HG02943 (cell line): ENCODE data around the gene FOXN1.

Experiments
- ATAC-seq: cut with Tn5 transposase; IDR thresholded peaks from one replicate; pipeline ENCODE4 v1.9.1; 2021; ENCODE audit warnings: mild to moderate bottlenecking, low read depth, moderate library complexity; ENCODE audit not compliant: unreplicated experiment

Gene FOXN1

GRCh38 chr17:28523876-28524275 is 17.7 kb downstream of the FOXN1 start:
- ATAC-seq = no peak

- ATAC-seq = no peak
These were observed 18.6 kb downstream of the FOXN1 start for GRCh38 chr17:28524476-28525424.

- ATAC-seq = no peak
These were observed 20.2 kb downstream of the FOXN1 start for GRCh38 chr17:28526381-28526780.

DNA sequence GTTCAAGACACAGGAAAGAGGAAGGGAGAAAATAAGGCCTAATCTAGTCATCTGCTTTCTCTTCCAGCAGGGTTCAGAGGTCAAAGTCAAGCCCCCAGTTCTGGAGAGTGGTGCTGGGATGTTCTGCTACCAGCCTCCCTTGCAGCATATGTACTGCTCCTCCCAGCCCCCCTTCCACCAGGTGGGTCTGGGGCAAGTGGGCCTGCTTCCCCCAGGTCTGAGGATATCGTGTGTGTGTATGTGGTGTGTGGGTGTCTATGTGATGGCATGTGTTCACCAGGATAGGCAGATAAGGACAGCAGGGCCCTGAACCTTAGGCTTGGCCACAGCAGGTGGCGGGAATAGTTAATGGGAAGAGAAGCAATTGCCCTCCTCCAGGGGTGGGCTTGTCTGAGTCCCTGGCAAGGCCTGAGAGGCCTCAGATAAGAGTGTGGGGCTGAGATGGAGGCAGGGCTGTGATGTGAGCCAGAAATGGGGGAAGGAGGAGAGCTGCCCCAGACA is 21.1 kb downstream of the FOXN1 start:
- no peak for ATAC-seq

DNA sequence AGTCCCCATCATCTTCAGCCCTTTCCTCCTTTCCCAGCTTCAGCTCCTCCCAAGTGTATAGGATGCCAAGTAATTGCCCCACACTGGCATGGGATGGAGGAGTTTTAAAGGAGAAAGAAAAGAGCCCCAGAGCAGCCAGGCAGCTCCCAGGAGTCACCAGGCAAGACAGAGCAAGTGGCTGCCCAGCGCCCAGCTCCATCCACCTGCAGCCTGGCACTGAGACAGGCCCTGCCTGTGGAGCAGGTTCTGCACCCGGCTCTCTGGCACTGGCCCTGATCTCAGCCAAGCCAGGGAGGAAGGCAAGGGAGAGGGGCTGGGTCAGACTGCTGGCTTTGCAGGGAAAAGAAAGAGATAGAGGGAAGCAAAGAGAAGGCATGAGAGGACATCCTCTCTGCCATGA is 21.7 kb downstream of the FOXN1 start:
- no peak for ATAC-seq

DNA sequence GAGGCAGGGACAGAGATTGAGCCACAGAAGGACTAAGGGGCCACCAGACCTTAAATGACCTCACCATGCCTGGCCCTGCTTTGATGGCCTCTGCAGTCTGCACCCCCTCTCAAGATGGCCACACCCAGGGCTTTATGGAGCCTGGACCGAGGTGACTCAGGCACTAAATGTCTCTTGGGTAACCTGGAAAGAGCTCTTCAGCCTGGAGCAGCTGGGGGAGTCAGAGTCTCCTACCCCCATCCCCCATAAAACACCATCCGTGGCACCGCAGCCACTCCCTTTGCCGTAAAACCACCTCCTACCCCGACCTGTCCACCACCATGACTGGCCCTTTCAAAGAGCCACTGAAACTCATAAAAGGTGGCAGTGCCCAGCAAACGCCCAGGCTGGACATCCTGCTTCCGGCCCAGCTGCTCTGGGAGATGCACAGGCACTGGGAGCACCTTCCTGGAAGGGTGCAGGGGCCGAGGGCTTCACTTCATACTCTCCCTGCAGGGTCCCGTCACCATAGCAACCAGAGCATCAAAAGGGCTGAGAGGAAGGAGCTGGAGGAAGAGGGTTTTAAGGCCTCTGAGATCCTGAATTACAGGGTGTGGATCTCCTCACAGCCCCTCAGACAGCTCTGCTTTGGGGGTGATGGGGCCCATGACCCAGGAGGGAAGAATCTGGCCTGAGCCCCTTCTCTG is 22.3 kb downstream of the FOXN1 start:
- ATAC-seq = no peak

DNA sequence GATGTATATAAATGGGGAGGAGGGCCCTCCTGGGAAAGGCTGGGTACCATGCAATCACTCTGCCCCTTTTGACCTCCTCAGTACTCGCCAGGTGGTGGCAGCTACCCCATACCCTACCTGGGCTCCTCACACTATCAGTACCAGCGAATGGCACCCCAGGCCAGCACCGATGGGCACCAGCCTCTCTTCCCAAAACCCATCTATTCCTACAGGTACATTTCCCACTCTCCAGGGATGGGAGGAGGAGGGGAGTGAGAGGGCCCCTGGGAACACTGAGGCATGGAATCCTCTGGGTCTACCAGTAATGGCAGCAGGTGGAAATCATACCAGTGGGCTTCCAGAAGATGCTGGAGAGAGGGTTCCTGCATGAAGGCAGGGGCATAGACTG is 22.9 kb downstream of the FOXN1 start:
- ATAC-seq = no peak

GRCh38 chr17:28530250-28530649 is 24.1 kb downstream of the FOXN1 start:
- no peak for ATAC-seq

DNA sequence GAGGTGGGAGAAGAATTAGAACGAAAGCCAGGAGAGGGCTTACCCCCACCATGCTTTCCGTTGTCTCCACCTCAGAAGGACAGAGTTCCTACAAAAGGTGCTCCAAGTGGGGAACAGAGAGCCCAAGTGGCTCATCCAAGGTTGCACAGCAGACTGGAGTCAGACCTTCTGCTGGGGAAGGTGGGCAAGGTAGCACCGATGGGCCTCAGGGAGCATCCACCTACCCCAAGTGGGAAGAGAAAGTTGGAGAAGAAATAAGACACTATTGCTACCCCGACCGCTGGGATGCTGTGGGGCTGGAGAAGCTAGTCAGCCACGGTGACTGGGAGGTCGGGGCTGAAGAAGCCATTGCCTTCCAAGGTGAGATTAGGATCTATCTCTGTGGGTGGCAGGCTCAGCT is 24.8 kb downstream of the FOXN1 start:
- no peak for ATAC-seq

GRCh38 chr17:28532050-28532960 is 26.2 kb downstream of the FOXN1 start:
- no peak for ATAC-seq

DNA sequence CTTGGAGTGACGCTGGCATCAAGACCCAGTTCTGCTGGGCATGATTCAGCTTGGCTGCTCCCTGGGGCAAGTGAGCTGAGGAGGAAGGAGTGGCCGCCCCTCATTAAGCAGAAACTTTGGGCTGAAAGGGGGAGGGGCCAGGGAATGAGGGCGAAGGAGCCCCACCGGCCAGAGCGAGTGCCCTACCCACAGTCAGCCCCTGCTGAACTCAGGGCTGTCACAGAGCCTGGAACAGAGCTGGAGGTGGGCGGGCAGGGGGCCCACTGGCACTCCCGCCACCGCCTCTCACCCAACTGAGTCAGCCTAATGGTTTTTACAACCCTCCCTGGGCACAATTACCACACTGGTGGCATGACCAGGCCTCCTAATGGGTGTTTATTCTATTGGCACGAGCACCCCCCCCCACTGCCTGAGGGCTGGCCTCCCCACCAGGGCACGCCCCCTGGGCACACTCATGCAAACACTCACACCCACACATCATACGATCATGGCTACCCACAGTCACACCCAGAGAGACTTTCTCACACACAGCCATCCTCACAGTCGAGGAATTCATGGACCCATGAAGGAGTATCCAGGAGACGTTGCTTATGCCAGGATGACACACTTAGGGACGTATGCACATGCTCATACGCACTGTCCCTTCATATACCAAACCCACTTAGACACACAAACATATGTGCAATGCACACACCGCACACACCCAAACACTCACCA is 27.1 kb downstream of the FOXN1 start:
- ATAC-seq = no peak

- ATAC-seq = no peak
These were observed 28.7 kb downstream of the FOXN1 start for GRCh38 chr17:28534740-28535375.

DNA sequence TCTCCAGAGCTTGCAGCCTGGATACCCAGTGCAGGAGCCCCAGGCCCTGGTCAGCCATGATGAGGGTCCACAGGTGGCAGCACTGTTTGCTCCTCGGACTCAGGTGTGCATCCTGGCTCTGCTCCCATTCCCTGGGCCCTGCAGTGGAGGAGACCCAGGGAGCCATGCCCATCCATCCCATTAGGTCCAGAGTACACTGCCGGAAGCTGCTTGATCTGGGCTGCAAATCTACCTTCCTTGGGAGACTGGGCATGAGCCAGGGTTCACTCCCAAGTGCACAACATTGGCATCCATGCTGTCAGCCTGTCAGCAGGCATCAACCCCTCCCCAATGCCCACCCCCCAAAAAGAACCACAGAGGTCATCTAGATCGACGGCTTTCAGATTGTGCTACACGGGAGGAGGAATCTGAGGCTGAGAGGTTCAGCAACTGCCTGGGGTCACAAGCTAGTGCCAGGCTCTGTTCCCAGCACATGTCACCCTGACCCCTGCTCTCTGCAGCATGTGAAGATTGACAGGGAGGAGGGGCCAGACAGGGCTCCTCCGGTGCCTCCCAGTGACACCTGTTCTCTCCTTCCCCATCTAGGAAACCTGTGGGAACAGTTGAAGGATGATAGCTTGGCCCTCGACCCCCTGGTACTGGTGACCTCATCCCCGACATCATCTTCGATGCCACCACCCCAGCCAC is 30.5 kb downstream of the FOXN1 start:
- no peak for ATAC-seq

DNA sequence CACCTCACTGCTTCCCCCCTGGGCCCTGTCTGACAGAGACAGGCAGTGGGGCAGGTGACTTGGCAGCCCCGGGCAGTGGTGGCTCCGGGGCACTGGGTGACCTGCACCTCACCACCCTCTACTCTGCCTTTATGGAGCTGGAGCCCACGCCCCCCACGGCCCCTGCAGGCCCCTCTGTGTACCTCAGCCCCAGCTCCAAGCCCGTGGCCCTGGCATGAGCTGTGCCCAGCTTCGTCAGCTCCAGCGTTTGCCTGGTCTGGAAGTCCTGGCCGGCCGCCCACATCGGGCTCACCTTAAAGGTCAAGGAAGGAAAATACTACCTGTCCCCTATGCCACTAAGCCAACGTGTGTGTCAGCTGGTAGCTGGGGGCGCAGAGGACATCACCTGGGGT is 31.1 kb downstream of the FOXN1 start:
- no peak for ATAC-seq

DNA sequence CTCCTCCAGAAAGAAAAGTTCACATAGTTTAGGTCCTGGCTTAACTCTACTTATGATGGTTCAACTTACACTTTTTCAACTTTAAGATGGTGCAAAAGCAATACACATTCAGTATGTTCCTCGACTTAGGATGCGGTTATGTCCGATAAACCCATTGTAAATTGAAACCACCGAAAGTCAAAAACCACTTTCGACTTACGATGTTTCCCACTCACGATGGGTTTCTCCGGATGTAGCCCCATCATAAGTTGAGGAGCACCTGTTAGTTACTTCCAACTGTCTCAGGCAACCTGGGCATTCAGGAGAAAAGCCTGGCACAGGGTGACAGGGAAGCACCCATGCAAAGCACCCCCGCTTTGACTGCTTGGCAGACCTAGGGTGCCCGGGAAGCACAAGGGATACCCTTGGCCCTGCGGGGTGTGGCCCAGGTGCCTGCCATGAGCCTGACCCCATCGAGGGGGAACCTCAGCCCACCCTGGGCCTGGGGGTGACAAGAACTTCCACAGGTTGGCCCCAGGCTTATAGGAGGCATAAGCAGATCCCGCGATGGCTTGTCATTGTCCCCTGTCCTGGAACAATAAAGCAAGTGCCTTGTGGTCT is 32.2 kb downstream of the FOXN1 start:
- ATAC-seq = no peak

- ATAC-seq = no peak
These were observed 34.1 kb downstream of the FOXN1 start for GRCh38 chr17:28540231-28540630.

GRCh38 chr17:28541439-28541838 is 35.3 kb downstream of the FOXN1 start:
- no peak for ATAC-seq

DNA sequence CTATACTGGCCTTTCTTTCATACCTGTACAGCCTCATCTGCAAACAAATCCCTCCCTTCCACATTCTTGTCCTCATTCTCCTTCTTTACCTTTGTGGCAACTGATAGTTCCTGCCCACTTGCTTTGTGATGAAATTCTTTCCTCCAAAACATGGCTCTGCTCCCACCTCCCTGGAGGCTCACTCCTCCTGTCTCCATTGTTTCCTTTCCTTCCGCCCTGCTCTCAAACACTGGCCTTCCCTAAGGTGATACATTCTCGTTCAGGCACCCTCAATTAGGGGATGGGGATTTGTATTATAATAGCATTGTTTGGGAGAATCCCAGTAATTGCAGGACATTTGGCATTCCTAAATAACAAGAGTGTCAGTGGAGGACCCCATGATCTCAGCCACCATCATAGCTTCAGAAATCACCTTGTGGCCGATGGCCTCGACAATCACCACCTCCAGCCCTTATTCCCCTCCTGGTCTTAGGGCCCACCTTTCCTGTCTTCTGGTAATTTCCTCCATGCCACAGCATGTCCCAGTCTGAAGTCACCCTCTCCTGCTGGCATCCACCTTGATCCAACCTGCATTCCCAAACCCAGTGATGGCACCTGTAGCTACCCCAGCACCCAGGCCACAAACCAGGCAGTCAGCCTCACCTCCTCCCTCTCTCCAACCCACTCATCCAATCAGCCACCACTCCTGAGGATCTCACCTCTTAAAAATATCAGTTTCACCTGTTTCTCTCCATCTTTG is 38.4 kb downstream of the FOXN1 start:
- ATAC-seq = no peak
